Gastrocnemius medialis (tissue), 4 donors: ENCODE data around the gene MDGA2. TPM values are rescaled to one million over a fixed set of nuclear protein-coding genes. Genes with fewer than 3 reads are reported as not detected.

ENCODE experiments used
- ATAC-seq, 2 donors: fragments of 150-250 bp; one replicate each; pipeline ENCODE4 v1.9.1; 2016
- DNase-seq, 2 donors: peaks; one replicate each; pipeline ENCODE4 v3.0.0-alpha.2; 2019
- H3K27ac ChIP-seq, 4 donors: fragments of 200-600 bp; sonication (generic); 1 replicate in 1 of 4; 2 replicates in 3 of 4; pipeline ENCODE4 v1.5.1; 2016 to 2018; ENCODE audit warnings: mild to moderate bottlenecking in 2 of 4, moderate library complexity in 1 of 4
- H3K27me3 ChIP-seq, 3 donors: fragments of 200-600 bp; sonication (generic) in 2 of 3; 1 replicate in 1 of 3; 2 replicates in 2 of 3; pipeline versions ENCODE4 v1.5.1 to v1.6.0; 2016 to 2019; ENCODE audit warnings: mild to moderate bottlenecking in 1 of 3, moderate library complexity in 1 of 3
- H3K36me3 ChIP-seq, 2 donors: fragments of 200-600 bp; sonication (generic) in 1 of 2; one replicate each; pipeline ENCODE4 v1.5.1; 2017 to 2018
- H3K4me1 ChIP-seq, 2 donors: fragments of 200-600 bp; sonication (generic) in 1 of 2; one replicate each; pipeline ENCODE4 v1.5.1; 2016 to 2017; ENCODE audit warnings: mild to moderate bottlenecking in 2 of 2
- H3K4me3 ChIP-seq, 4 donors: fragments of 200-600 bp; sonication (generic) in 3 of 4; 1 replicate in 1 of 4; 2 replicates in 3 of 4; pipeline ENCODE4 v1.5.1; 2016 to 2019; ENCODE audit warnings: mild to moderate bottlenecking in 2 of 4
- H3K9me3 ChIP-seq, 3 donors: fragments of 200-600 bp; sonication (generic) in 2 of 3; 1 replicate in 1 of 3; 2 replicates in 2 of 3; pipeline ENCODE4 v1.5.1; 2016 to 2019
- POLR2A ChIP-seq, 2 donors: fragments of 450-650 bp; IDR thresholded peaks; one replicate each; pipeline ENCODE4 v1.6.1; 2017; ENCODE audit warnings: antibody characterized with exemption in 2 of 2, mild to moderate bottlenecking in 2 of 2, moderate library complexity in 2 of 2
- in situ Hi-C, 4 donors: fragments of 200-750 bp; cut with MboI; loops; one replicate each; pipeline versions ENCODE4 v1.15.0 to v1.8.0; 2017; ENCODE audit warnings: low sequenced_read_pairs in 4 of 4
- intact Hi-C: fragments of 100-400 bp; cut with DNase I; formaldehyde crosslinking; loops from one replicate; pipeline ENCODE4 v1.15.1; 2023; ENCODE audit warnings: low total_unique reads
- total RNA-seq, 4 donors: library from RNA; depleted of rRNA; stranded (reverse); fragments of >200 nt; gene quantifications; one replicate each; pipeline versions ENCODE4 v1.1.0 to v1.2.3, GENCODE V29; 2016
- TF ChIP-seq, protein P1 (sequence below), 5 experiments: fragments of 450-650 bp in 3 of 5; fragments of 200-600 bp in 2 of 5; sonication (generic) in 2 of 5; IDR thresholded peaks in 4 of 5; conservative IDR thresholded peaks in 1 of 5; 1 replicate in 4 of 5; 2 replicates in 1 of 5; pipeline ENCODE4 v1.5.1; 2016 to 2019; ENCODE audit warnings: antibody characterized with exemption in 5 of 5, mild to moderate bottlenecking in 3 of 5, moderate library complexity in 3 of 5

The MDGA2 gene
- total RNA-seq, 4 donors from 2014 or later: not detected

GRCh38 chr14:47085678-47086077, 589.7 kb downstream of the MDGA2 start:
- no peak for ATAC-seq

DNA sequence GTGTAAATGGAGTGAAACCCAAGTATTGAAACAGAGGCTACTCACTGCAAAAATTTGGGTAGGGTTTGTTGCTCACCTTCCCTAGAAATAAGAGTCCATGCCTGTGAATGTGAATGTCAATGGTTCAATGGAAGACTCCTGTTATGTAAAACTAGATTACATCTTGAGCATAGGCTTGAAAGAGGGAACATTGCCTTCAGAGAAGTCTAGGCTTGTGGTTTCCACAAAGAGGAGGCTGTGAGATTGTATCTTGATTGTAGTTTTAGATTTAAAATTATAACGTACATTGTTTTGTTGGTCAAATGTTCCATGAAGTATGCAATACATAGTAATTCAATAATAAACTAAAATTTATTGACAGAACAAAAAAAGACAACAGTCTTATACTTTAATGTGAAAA, 610.1 kb downstream of the MDGA2 start:
- no peaks in the 10 kb centered on the region for H3K9me3 ChIP-seq
- ATAC-seq (no peak), DNase-seq (no peak)
- intact Hi-C loops (no loop called here), in situ Hi-C loops (no loop called here)
- H3K4me1 ChIP-seq: no peaks in the 10 kb centered on the region
- H3K4me3 ChIP-seq: no peak overlapping the region
- H3K27ac ChIP-seq: no peak overlapping the region
- no peaks in the 10 kb centered on the region for H3K36me3 ChIP-seq
- no peak for TF ChIP-seq POLR2A (IDR thresholded peaks at IDR 0.05)
- TF ChIP-seq, protein P1, sequence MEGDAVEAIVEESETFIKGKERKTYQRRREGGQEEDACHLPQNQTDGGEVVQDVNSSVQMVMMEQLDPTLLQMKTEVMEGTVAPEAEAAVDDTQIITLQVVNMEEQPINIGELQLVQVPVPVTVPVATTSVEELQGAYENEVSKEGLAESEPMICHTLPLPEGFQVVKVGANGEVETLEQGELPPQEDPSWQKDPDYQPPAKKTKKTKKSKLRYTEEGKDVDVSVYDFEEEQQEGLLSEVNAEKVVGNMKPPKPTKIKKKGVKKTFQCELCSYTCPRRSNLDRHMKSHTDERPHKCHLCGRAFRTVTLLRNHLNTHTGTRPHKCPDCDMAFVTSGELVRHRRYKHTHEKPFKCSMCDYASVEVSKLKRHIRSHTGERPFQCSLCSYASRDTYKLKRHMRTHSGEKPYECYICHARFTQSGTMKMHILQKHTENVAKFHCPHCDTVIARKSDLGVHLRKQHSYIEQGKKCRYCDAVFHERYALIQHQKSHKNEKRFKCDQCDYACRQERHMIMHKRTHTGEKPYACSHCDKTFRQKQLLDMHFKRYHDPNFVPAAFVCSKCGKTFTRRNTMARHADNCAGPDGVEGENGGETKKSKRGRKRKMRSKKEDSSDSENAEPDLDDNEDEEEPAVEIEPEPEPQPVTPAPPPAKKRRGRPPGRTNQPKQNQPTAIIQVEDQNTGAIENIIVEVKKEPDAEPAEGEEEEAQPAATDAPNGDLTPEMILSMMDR (IDR thresholded peaks at IDR 0.05 in 4 of 5, conservative IDR thresholded peaks at IDR 0.05 in 1 of 5): no peak
- H3K27me3 ChIP-seq: no peaks in the 10 kb centered on the region

More at GRCh38 chr14:47085678-47086077, 589.7 kb downstream of the MDGA2 start:
- no peak for TF ChIP-seq POLR2A (IDR thresholded peaks at IDR 0.05)
- TF ChIP-seq, protein P1 (IDR thresholded peaks at IDR 0.05 in 4 of 5, conservative IDR thresholded peaks at IDR 0.05 in 1 of 5): no peak
- H3K9me3 ChIP-seq: no peaks in the 10 kb centered on the region
- no peaks in the 10 kb centered on the region for H3K36me3 ChIP-seq
- H3K27me3 ChIP-seq: no peaks in the 10 kb centered on the region
- no peak overlapping the region for H3K27ac ChIP-seq
- DNase-seq: no peak
- in situ Hi-C loops: no loop called here
- intact Hi-C loops: no loop called here
- H3K4me3 ChIP-seq: no peak overlapping the region
- H3K4me1 ChIP-seq: no peaks in the 10 kb centered on the region

DNA sequence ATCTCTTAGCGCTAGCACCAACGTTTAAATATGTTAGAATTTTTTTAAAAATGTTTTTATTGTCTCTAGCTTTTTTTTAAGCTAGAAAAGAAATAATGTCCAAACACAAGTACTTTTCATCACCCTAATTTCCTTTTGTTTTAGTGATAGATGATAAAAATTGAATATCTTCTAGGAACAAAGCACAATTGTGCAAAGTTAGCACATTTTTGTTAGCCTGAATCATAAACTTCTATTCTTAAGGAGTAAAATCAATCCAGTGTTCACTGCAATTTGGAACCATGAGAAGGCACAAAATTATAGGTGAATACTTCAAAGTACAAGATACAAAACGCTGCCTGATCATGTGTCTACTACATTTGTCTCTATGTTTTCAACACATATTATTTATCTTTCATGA, 615.4 kb downstream of the MDGA2 start:
- no peaks in the 10 kb centered on the region for H3K36me3 ChIP-seq
- TF ChIP-seq POLR2A (IDR thresholded peaks at IDR 0.05): no peak
- TF ChIP-seq, protein P1 (IDR thresholded peaks at IDR 0.05 in 4 of 5, conservative IDR thresholded peaks at IDR 0.05 in 1 of 5): no peak
- DNase-seq: no peak
- no peak overlapping the region for H3K4me3 ChIP-seq
- ATAC-seq: no peak
- no peaks in the 10 kb centered on the region for H3K27me3 ChIP-seq
- no peaks in the 10 kb centered on the region for H3K9me3 ChIP-seq
- in situ Hi-C loops (no loop called here), intact Hi-C loops (no loop called here)
- no peaks in the 10 kb centered on the region for H3K4me1 ChIP-seq
- H3K27ac ChIP-seq: no peak overlapping the region

GRCh38 chr14:47057364-47057763, 618.0 kb downstream of the MDGA2 start:
- intact Hi-C loops: no loop called here
- DNase-seq: no peak
- H3K36me3 ChIP-seq: no peaks in the 10 kb centered on the region
- no peaks in the 10 kb centered on the region for H3K27me3 ChIP-seq
- H3K4me3 ChIP-seq: no peak overlapping the region
- H3K4me1 ChIP-seq: no peaks in the 10 kb centered on the region
- no peak for ATAC-seq
- in situ Hi-C loops: no loop called here
- H3K27ac ChIP-seq: no peak overlapping the region
- no peaks in the 10 kb centered on the region for H3K9me3 ChIP-seq
- TF ChIP-seq POLR2A (IDR thresholded peaks at IDR 0.05): no peak
- TF ChIP-seq, protein P1 (IDR thresholded peaks at IDR 0.05 in 4 of 5, conservative IDR thresholded peaks at IDR 0.05 in 1 of 5): no peak

DNA sequence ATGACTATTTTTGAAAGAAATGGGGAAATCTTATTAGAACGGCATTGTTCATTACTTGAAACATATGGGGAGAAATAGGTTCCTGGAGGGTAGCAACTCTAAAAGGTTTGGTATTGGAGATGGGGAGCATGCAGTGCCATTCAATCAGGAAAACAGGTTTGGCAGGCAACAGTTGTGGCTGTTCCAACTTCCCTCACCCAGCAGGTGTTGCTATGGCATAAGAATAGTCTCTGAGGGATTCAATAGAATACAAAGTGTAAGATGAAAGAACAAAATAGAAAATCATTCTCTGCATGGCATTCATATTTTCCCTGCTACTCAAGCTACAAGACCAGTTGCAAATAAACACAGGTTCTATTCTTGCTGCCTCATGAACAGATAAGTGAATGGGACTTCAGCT, 630.6 kb downstream of the MDGA2 start:
- no peak for ATAC-seq
- in situ Hi-C loops: no loop called here
- TF ChIP-seq, protein P1 (IDR thresholded peaks at IDR 0.05 in 4 of 5, conservative IDR thresholded peaks at IDR 0.05 in 1 of 5): no peak
- no peak for TF ChIP-seq POLR2A (IDR thresholded peaks at IDR 0.05)
- H3K4me3 ChIP-seq: no peak overlapping the region
- DNase-seq: no peak
- no peaks in the 10 kb centered on the region for H3K36me3 ChIP-seq
- intact Hi-C loops: no loop called here
- H3K9me3 ChIP-seq: no peaks in the 10 kb centered on the region
- no peaks in the 10 kb centered on the region for H3K4me1 ChIP-seq
- H3K27me3 ChIP-seq: no peaks in the 10 kb centered on the region
- no peak overlapping the region for H3K27ac ChIP-seq
